HG02623 (cell line): ENCODE data around the gene PHF23.

Experiments
- ATAC-seq: cut with Tn5 transposase; IDR thresholded peaks from one replicate; pipeline ENCODE4 v1.9.1; 2021; ENCODE audit warnings: moderate library complexity; ENCODE audit not compliant: unreplicated experiment

The PHF23 gene

GRCh38 chr17:7221278-7222092 is 17.8 kb downstream of the PHF23 start:
- ATAC-seq: no peak

- no peak for ATAC-seq
These were observed 18.5 kb downstream of the PHF23 start for GRCh38 chr17:7220593-7221277.

DNA sequence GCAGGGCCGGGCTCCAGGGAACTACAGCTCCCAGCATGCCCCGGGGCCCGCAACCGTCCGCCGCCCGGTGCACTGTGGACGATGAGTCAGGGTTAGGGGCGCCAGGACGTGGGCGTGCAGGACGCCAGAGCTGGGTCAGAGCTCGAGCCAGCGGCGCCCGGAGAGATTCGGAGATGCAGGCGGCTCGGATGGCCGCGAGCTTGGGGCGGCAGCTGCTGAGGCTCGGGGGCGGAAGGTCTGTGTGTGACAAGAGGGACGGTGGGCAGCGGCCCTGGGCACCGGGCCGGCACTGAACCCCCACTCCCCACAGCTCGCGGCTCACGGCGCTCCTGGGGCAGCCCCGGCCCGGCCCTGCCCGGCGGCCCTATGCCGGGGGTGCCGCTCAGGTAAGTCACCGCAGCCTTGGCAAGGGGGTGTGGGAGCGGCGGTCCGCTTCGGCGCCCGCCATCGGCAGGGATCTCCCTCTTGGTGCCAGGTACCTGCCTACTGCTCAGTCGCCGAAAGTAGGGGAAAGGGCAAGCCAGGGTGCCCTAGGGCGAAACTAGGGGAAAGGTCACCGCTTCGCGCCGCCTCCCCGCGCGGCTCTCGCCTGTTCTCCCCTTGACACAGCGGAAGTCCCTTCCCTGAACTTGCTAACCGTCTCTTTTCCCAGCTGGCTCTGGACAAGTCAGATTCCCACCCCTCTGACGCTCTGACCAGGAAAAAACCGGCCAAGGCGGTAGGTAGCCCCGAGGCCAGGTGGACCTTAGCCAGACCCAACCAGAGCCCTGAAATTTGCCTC is 19.3 kb downstream of the PHF23 start, which contains the start of the genes ACADVL and DLG4:
Gene ACADVL (plus strand): TSS at position 127 of the 781 bp plus-strand sequence. CDS start 47 bp downstream, at position 174.
Gene DLG4 (minus strand): TSS at position 25 of the 781 bp plus-strand sequence.
- peak; percentile 45 for ATAC-seq

DNA sequence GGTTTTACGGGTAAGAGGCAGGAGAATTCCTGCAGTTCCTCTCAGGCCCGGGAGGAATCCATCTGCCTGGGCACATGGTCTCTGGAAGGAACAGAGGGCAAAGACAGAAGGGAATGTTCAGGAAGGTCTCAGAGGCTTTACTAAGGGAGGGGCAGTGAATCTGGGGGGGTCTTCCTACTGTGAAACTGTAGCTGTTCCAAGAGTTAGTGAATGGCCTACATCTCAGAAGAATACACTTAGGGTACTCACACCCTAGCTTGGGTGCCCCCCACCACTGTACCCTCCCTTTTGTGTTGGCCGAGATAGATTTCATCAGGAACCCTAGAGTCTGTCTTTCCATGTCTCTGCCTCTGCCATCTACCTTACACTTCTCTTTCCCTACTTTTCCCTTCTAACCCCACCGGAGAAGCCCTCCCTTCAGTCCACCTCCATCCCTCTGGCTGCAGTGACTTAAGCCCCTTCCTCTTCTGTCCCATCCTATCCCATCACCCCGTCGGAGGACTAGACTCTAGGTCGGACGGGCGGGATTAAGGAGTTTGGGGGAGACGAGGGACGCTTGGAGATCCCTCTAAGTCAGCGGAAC is 19.9 kb downstream of the PHF23 start:
- no peak for ATAC-seq

- ATAC-seq: no peak
These were observed 20.5 kb downstream of the PHF23 start for GRCh38 chr17:7218758-7219157.

GRCh38 chr17:7218166-7218565 is 21.1 kb downstream of the PHF23 start:
- no peak for ATAC-seq

- ATAC-seq: no peak
These were observed 21.9 kb downstream of the PHF23 start for GRCh38 chr17:7217113-7217987.

DNA sequence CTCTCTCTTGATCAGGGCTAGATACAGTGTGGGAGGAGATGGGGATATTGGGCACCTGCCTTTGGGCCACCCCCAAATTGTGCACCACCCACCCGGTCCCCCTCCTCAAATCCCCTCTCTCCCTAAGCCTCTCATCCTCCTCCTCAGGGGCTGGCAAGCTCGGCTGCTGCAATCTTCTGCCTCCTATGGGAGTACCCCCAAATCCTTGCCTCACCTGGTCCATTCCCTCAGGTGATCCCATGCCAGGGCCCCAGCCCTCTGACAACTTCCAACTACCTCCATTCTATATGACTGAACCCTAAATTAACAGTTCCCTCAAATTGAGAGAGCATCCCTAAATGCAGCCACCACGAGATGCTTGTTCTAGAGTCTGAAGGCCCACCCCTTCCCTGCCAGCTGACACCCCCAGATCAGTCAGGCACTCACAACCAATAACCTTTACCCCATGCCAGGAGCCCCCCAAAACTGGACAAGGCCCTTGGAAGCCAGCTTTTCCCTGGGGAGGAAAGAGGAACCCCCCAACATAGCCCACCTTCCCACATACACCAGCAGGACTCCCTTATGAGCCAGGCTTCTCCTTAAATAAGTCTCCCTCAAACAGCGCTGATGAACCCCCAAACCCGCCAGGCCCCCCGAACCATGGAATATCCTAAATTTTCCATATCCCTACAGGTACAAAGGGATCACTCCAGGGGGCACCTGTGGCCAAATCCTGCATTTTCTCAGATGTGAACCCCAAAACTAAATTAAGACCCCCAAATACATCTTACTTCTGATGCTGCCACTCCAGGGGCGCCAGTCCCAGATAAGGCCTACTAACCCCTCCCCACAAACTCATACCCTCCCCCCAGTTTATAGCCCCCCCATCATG is 22.8 kb downstream of the PHF23 start:
- ATAC-seq: no peak

DNA sequence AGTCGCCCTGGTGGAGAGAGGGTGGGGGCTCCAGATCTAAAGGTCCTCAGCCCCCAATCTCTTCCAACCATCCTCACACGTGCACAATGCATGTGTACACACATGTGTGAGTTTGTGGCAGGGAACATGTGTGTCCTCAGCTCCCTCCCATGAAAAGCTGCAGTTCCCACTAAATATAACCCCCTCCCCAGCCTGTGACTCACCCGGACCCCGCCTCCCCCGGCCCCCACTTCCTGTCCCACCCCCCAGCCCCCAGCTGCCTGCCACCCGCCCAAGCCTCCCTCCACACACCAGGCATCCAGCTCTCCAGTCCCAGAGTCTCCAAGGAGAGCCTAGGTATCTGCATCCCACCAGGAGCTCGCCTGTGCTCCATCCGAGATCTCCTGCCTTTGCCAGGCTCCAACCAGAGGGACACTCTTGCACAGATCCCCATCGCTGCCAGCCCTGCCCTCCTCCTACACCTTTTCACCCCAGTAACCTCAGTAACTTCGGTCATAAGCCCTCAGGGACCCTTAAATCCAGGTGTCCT is 23.5 kb downstream of the PHF23 start:
- no peak for ATAC-seq

- ATAC-seq: no peak
These were observed 24.1 kb downstream of the PHF23 start for GRCh38 chr17:7215136-7215638.

DNA sequence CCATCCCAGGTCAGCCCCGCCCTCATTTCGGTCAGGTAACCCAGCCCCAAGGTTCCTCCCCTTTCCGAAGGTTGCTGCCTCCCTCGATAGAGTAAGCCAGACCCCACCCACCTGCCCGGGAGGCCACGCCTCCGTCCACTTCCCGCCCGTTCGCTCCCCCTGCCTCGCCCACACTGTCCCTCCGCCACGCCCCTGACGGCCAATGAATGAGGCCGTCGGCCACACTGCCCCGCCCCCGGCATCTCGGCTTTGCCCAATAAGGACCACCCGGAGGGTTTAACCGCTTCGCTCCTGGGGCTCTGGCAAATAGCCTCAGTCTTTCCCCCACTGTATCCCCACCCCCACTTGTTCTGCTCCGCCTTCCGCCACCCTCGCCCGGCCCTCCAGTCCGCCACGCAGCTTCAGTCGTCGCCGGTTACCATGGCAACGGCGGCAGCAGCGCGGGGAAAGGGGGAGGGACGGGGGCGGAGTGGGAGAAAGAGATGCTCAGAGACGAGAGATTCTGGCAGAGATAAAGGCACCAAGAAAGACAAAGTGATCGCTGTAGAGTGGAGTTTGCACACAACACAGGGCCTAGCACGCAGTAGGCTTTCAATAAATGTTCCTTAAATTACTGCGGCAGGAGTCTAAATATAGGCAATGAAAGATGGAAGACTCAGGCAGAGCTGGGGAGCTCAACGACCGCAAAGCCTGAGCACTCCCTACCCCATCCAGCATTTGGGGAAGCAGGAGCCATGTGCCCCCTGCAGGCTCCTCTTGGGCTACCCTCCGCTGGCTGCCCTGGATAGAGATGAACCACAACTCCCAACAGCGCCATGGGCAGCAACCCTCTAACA is 24.7 kb downstream of the PHF23 start:
- peak; percentile 84 for ATAC-seq

DNA sequence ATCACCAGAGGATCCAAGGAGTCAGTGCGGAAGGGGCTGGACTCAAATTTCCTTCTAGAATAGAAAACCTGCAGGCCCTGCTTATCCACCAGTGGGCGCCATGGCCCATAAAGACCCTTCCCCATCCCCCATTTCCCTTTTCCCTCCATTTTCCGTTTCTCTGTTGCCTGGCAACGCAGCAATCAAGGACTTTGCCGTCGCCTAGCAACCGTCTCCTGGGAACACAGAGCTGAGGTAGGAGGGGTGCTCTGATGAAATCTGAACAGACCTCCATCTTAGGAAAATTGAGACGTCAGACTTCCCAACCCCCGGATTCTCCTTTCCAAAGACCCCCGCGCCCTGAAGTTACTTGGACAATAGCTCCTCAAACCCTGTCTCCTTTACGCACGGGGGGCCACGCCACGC is 25.4 kb downstream of the PHF23 start:
- ATAC-seq: no peak

DNA sequence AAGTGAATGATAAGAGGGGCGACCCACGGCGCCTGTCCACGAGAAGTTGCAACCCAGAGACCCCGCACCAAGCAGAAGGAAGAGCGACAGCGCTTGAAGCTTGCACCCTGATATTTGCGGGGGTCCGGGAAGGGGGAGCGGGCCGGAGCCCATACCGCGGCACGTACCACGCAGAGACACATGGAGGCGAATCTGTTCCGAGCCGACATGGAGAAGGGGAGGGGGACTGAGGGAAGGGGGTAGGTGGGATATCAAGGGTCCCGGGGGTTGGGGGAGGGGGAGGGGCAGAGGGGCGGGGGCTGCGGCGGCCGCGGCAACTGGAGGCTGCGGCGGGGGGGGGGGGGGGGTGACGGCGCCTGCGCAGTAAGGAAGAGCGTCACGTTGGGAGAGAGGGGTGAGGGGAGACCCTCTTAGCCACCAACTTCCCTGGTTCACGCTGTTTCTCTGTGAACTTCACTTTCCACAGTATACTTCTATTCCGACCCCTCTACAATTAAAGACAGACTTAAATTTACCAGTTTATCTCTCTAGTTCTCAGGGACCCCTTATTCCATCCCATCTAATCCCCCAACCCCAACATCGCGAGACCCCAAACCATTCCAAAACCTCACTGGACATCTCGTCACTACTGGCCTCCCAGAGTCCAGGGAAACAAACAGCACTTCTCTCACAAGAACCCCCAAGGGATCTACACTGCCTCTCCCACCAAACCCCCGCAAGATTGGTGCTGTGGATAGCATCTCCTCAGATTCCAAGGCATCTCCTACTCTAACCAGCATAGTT is 27.6 kb downstream of the PHF23 start:
- ATAC-seq: no peak

DNA sequence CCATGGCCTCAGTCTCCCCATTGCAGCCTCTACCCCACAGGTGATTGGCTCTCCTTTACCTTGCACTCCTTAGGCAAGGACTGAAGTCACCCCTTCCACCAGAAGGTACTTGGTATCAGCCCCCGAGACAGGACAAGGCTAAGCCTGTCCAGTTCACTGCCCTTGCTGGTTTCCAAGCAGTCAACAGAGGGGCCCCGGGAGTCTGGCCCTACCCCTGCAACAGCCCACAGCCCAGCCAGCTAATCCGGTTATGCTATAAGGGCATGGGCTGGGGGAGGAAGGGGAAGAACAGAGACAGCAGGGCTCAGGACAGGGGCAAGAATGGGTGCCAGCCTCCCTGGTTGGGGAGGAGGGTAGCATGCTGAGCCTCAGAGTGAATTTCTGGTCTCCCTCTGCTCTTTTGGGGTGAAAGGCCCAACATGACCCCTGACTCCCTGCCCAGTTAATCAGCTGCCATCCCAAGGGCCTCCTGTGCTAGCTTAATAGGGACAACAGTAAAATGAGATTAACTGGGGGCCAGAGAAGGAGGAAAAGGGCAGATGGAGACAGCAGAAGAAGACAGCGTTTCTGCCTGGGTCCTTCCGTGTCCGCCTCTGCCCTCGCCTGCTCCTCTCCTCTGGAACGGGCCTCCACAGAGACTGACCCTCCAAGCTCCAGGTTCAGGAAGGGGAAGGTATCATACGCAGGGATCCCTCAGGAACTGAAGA is 30.4 kb downstream of the PHF23 start:
- no peak for ATAC-seq

GRCh38 chr17:7208027-7208571 is 31.2 kb downstream of the PHF23 start:
- ATAC-seq: no peak
